ENCODE measurements around the gene KIF1B.

The KIF1B gene

DNA sequence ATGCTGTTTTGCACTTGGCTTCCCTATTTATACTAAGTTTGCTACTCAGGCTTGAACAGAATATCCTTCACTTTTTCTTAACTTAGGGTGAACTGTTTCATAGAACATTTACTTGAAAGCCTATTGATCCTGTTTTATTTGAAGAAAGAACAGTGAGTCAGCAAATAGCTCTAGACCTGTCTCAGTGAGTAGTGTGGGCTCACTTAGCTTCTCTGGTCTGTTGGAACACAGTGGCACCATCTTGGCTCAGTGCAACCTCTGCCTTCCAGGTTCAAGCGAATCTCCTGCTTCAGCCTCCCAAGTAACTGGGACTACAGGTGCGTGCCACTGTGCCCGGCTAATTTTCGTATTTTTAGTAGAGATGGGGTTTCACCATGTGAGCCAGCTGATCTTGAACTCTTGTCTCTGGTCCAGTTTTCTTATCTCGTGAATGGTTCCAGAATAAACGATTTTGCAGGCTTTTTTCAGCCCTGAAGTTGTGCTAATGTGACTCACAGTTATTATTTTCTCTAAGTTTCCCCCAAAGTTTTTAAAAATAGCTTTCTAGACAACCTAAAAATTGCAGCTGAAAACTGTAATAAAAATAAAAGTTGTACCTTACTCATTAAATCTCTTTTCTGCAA lies 76.8 kb downstream of the KIF1B start:
- DNase-seq: no peak

DNA sequence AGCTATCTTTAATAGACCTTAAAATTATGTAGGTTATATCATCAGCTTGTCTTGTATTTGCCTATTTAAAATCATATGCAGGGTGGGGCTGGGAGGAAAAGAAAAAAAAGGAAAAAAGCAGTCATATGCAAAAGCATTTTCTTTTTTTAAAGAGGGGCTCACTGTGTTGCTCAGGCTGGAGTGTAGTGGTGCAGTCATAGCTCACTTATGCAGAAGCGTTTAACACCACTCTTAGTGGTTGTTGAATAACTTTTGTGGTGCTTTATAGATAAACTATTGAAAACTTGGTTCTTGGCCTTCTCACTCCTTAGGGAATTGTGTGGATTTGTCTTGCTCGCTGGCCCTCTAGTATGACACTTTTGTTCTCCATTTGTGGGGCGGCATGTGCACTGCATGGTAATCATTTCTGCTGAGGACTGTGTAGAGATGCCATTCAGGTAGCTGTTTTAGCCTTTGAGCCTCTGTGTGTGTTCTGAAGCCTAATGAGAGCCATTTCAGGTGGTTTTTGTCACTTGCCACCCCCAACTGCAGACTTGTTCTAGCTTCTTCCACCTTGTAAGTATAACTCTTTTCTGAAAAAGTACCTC lies 77.8 kb downstream of the KIF1B start:
- DNase-seq: no peak

DNA sequence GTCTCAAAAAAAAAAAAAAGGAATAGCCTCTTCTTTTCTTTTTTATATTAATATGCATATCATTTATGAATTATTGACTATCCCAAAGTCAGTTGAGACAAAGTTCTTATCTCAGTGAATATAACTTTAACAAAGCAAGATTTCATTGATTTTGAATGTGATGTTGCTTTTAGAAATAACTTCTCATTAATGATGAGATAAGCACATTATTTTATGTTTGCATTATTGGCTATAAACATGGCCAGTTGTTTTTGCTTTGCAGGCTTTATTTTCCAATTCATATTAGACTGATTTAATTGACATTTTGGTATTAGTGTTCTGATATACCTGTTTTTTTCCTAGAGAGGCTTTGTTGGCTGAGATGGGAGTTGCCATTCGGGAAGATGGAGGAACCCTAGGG lies 81.3 kb downstream of the KIF1B start:
- no peak for DNase-seq

DNA sequence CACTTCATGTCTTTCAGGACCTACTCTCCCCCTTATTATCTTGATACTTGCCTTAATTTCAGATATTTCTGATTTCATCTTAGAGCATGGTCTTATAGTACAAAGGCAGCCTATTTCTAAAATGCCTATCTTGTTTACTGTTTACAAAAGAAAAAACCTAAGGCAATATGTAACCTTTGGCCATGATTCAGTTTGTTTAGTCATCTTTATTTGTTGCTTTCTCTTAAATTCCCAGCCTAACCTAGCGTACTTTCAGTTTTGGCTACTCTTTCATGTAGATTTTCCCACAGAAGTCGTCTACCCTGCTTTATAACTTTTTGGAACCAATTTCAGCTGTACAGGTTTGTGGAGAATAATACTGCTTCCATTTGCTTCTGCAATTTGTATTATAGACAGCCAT lies 81.8 kb downstream of the KIF1B start:
- no peak for DNase-seq

DNA sequence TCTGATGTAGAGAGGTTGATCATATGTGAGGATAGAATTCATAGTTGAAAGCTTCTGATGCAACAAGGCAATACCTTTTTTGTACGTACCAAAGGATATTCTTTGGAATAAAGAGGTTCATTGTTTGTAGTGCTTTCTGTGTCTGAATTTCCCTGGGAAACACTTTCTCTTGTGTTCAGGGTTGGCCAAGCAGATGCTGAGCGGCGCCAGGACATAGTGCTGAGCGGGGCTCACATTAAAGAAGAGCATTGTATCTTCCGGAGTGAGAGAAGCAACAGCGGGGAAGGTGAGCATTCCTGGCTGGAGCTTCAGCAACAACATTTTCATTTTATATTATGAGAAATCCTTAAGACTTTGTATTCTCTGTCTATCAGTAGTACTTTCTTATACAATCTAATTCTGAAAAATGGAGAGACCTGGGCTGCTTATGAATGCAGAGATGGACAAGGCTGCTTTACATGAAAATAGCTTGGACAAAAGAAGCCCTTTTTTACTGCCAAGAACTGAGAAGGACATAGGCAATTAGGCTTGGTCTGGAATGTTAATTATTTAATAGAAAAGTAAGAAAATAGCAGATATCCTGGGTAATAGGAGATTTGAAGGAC lies 85.2 kb downstream of the KIF1B start:
- DNase-seq: no peak

DNA sequence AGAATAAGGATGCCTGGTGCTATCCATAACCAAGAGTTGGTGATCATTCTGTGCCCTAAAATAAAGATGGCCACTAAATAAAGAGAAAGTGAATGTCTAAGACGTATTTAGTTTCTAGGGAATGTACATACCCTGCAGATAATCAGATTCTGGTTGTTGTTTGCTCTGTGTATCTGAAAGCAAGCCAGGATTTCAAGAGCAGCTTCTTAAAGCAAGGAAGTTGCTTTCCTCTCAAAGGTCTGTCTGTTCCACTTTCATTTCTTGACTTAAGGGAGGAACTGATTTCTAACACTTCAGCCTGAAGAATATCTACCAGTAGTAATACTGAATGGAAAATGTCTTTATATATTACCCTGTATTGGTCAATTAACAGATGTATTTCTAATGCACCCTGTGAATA lies 88.8 kb downstream of the KIF1B start:
- no peak for DNase-seq

DNA sequence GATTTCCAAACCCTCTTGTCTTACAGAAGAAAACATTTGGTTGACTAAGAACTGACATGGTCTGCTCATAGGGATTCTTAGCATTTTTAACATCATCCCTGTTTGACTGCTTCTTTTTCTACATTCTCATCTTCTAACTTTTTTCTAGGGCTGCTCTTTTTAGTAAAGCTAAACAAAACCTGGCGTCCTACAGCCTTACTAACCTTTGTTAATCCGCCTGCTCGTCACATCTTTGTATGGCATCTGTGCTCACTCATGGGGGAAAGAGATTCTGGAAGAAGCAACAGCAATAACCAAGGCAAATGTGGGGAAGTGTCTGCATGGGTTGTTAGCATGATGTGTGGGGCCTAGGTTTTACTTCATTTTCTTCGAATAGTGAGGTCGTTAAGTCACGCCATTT lies 92.0 kb downstream of the KIF1B start:
- no peak for DNase-seq

DNA sequence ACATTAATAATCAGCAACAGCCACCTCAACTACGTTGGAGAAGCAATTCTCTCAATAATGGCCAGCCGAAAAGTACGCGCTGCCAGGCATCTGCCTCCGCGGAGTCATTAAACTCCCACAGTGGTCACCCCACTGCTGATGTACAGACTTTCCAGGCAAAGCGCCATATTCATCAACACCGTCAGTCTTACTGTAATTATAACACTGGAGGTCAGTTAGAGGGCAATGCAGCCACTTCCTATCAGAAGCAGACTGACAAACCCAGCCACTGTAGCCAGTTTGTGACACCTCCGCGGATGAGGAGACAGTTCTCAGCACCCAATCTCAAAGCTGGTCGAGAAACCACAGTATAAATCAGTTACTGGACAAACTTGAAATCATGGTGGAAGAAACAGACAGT lies 93.9 kb downstream of the KIF1B start:
- DNase-seq: no peak

DNA sequence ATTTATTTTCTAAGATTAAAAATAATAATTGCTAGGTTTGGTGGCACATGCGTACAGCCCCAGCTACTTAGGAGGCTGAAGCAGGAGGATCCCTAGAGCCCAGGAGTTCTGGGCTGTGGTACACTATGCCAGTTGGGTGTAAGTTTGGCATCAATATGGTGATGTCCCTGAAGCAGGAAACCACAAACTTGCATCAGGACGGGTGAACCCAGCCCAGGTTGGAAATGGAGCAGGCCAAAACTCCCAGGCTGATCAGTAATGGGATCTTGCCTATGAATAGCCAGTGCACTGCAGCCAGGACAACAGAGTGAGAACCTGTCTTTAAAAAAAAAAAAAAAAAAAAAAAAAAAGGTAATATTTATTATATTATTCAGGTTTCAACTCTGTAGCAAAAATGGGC lies 96.1 kb downstream of the KIF1B start:
- DNase-seq: no peak

DNA sequence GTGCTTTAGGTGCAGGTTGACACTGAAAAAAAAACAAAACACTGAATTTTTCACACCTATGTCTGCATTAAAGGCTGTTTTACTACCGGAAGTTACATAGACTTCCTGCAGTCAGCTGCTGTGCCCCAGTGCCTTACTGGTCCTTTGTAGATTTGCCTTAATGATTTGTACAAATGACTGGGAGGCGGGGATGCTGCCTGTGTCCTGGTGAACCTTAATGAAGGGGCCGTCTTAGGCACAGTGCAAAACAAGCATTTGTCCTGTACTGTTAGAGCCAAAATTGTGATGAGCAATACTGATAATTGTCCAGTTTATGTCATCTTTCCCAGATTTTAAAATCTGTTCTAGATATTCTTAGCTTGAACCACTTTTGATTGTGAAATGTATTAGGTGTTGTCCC lies 97.6 kb downstream of the KIF1B start:
- no peak for DNase-seq

DNA sequence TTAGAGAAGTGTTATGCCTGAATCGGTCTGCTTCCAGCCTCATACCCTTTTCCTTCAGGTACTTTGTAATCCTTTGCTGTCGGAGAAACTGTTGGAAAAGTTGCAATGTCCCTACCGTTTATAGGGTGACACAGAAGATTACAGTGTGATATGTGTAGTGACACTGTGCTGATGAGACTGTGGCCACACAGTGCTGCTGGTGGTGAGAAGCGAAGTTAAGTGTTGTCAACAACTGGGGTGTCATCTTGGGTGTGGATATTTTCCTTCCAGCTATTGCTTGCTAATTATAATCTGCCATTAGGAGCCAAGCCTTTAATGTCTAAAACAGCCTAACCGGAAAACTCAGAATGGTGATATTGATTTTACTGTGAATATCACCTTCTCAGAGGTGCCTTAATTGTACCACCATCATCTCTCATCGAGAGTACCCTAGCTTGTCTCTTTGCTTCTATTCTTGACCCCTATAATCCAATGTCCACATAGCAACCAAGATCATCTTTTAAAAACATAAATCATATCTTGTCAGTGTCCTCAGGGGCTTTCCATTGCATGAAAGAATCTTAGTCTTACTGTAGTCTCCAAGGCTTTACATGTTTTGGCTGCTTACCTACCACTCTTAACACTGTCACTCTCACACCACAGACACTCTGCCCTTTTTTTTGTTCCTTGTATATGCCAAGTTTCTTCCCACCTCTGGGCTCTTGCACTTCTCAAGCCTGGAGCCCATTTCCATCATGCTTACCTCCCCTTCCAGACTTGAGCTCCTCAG lies 99.1 kb downstream of the KIF1B start:
- no peak for DNase-seq

DNA sequence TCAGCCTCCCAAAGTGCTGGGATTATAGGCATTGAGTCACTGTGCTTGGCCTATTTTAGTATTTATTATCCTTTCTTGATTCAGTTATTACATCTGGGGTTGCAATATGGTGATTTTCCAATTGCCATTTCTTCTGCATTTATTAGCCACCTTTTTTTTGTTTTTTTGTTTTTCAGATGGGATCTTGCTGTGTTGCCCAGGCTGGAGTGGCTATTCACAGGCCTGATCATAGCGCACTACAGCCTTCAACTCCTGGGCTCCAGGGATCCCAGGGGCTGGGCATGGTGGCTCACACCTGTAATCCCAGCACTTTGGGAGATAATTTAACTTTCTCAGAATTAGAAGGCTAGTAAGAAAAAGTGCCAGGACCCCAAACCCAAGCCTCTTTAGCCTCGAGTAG lies 106.4 kb downstream of the KIF1B start:
- no peak for DNase-seq

DNA sequence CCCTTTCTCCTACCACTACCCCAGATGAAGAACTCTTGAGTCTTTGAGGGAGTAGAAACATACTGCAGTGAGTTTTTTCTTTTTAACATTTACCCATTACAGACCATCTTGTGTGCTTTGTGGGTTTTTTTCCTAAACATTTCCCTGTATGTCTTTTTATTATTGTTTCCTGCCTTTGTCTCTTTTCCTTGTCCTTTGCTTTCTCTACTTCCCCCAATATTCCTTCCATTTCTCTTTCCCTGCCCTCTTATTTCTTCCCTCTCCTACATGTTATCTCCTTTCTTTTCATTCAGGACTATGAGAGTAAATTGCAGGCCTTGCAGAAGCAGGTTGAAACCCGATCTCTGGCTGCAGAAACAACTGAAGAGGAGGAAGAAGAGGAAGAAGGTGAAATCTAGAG lies 109.4 kb downstream of the KIF1B start:
- no peak for DNase-seq

DNA sequence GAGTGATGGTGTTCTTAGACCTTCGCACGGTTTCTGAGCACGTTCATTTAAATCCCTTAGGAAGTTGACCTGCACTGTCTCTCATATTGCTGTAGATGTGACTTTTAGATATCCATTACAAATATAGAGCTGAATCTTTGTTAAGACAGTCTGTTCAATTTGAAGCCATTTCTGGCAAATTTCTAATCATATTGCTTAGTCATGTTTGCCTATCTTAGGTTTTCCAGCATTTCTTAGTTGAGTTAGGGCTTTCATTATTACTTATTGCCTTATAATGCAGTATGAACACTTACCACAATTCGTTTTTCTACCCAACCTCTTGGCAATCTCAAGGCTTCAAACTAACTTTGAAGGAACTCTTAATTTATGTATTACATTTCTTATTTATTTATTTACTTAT lies 110.0 kb downstream of the KIF1B start:
- no peak for DNase-seq

DNA sequence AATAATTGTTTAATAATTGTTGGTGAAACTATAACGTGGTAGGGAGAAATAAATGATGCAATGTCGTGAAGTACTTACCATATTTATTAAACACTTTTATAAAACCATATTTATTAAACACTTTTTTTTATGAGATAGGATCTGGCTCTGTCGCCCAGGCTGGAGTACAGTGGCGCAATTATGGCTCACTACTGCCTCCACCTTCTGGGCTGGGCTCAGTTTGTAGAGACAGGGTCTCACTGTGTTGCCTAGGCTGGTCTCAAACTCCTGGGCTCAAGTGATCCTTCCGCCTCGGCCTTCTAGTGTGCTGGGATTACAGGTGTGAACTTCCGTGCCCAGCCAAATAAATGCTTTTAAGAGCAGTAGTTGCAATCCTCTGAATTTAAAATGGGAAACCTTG lies 112.5 kb downstream of the KIF1B start:
- DNase-seq: no peak

DNA sequence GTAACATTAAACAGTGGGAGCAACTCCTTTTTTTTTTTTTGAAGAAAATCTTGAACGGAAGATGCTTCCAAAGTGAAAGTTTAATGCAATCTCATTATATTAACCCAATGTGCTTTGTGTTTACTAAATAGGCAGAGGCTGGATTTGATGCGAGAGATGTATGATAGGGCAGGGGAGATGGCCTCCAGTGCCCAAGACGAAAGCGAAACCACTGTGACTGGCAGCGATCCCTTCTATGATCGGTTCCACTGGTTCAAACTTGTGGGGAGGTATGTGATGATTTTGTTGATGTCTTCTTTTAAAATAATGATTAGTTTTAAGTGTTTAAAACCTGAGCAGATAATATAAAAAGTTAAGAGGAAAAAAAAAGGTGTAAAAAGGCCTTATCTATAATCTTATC lies 114.3 kb downstream of the KIF1B start:
- no peak for DNase-seq

DNA sequence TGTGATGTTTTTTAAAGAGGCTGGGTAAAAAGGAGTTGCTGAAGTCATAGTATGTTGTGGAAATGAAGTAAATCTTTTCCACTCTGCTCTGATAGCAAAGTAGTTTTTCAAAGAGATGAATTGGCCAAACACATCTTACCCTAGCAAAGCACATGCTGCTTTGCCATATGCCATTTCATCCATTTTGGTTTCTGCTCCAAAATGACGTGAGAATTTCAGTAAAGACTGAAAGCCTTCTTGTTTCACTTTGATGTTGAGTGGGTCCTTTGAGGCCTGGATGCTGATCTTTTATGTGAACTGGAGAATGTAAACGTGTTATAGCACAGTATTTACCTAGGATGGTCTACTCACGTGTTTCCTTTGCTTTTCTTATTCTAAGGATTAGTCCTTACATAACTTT lies 115.2 kb downstream of the KIF1B start:
- DNase-seq: no peak

DNA sequence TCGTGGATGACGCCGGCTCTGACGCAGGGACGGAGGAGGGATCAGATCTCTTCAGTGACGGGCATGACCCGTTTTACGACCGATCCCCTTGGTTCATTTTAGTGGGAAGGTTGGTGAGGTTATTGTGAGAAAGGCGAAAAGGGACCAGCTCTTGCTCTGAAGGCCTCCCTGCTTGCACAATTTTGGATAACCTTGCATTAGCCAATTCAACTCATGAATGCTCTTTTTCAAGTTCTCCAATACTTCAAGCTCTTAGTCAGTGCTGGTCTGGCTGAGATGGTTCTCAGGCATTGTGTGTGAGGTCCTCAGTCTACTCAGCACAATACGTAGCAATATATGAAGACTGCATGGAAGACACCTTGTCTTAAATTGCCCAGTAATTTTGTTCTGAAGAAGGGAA lies 115.9 kb downstream of the KIF1B start:
- DNase-seq: no peak

DNA sequence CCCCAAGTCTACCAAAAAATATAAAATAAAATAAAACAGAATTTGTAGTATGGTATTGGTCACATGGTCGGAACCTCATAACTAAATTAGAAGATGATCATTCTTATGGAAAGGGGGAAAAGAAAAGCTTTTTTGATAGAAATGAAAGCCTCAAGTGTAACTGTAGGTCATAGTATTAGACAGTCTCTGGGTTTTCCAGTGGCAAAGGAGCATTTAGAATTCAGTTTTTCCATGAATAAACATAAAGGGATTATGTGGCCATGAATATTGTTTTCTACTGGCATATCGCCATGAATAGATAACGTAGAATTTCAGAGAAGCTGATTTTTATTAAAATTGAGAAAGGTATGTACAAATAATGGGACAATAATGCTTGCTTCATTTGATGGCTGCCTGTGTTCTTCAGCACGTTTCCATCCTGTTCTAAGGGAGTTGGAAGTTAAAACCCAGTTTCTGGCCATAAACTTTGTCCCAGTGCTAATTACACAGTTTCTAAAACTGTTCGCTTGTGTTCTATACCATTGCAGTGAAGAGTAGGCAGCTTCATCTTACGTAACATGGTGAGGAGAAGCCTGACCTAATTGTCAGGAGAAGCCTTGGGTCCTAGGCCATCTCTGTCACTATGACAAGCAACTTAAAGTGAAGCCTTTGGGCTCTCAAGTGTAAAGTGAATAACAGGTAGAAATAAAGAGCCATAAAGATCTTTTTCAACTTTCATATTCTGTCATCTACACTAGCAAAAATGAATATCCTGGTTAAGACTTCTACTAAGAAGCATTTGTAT lies 118.0 kb downstream of the KIF1B start:
- DNase-seq: no peak

DNA sequence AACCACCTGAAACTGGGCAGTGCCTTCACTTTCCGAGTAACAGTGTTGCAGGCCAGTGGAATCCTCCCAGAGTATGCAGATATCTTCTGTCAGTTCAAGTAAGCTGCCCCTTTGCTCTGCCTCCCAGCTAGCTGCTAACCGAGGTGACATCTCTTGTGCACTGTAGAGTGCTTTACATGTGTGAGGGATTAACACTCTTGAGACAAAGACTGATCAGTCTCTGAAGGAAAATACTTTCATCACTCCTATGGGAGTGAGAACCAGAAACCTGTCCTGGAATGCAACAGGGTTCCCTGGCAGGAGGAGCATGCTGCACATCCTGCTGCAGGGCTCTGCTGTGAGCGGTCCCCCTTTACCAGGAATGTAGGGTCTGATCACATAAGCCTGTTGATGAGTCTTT lies 127.1 kb downstream of the KIF1B start:
- no peak for DNase-seq

DNA sequence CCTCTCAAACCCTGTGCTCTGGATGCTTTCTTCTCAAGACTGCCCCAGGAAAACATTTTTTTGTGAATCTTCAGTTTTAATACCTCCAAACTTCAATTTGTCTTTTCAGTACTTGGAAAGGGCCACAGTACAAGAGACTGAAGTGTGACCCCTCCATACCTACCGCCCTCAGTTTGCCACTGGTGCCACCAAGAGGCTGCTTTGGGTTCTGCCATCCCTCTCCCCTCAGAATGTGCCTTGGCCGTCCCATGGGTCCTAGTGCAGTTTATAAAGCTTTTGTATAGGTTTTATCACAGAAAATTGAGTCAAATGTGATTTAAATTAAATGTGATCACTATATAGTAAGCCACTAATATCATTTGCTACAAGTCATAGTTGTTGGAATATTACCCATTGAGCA lies 127.7 kb downstream of the KIF1B start:
- DNase-seq: peak; percentile 63

DNA sequence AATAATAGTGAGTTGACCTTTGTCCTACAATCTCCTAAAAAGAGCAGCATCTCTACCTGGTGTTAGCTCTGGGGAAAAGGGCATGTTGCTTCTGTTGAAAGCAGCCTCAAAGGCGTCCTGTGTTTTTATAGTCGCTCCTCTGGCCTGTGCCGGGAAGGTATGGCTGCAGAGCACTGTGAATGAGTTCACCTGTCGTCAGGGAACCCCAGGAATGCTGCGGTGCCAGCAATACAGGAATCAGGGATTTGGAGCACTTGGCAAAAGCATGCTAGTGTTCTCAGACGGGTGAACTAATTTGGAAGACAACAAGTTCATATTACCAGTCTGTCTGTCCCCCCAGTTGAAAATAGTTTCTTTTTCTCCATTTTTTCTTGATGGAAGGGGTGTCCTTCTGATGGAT lies 128.2 kb downstream of the KIF1B start:
- no peak for DNase-seq

DNA sequence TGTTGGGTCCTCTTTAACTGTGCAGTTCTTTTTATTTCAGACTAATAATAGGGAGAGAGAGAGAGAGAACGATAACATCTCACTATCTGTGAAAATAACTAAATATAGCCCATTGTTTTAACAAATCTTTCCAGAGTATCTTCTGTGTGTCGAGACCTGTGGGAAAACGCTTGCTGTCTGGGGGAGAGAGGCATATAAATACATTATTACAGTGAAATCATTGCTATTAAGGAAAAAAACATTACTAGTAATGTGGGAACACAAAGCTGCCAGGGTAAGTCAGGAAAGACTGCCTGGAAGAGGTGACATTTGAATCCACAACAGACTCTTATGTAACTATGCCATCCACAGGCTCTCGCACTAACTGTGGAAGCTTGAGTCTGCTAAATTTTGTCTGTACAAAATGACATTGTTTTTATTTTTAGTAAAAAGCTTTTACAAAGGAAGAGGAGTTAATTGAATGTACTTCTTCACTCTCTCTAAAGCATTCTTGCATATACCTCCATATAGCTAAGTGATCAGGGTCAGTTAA lies 128.7 kb downstream of the KIF1B start:
- DNase-seq: no peak

All from stimulated activated CD8-positive, alpha-beta memory T cell treated with anti-CD3 and anti-CD28 coated beads, Interleukin-4, amount 100 ng/mL, for 48 hours (primary cell).